Type B pancreatic cell (in vitro differentiated cells): Measurements from ENCODE around the gene ACBD3. TPM values are rescaled to one million over a fixed set of nuclear protein-coding genes. Genes with fewer than 3 reads are reported as not detected.

Experiments used
- DNase-seq: peaks from one replicate; pipeline ENCODE4 v3.0.0; 2021; ENCODE audit warnings: mixed read lengths; ENCODE audit not compliant: unreplicated experiment; ENCODE audit errors: extremely low spot score
- H3K27ac Mint-ChIP-seq: 2 replicates; pipeline ENCODE4 v1.8.0; 2021; ENCODE audit warnings: mild to moderate bottlenecking, mixed read lengths
- H3K27me3 Mint-ChIP-seq: 2 replicates; pipeline ENCODE4 v1.8.0; 2021; ENCODE audit warnings: mixed read lengths
- H3K36me3 Mint-ChIP-seq: 2 replicates; pipeline ENCODE4 v1.8.0; 2021; ENCODE audit warnings: mixed read lengths
- H3K4me1 Mint-ChIP-seq: one replicate; pipeline ENCODE4 v1.8.0; 2021; ENCODE audit warnings: mixed read lengths; ENCODE audit not compliant: unreplicated experiment
- H3K4me3 Mint-ChIP-seq: 2 replicates; pipeline ENCODE4 v1.8.0; 2021; ENCODE audit warnings: mild to moderate bottlenecking, mixed read lengths
- H3K9me3 Mint-ChIP-seq: 2 replicates; pipeline ENCODE4 v1.8.0; 2021; ENCODE audit warnings: mixed read lengths
- CTCF ChIP-seq: fragments of 200-600 bp; sonication (generic); conservative IDR thresholded peaks from 2 replicates; pipeline ENCODE4 v1.5.0; 2021; ENCODE audit warnings: antibody characterized with exemption, mild to moderate bottlenecking
- total RNA-seq: library from RNA; stranded (reverse); gene quantifications from 2 replicates; pipeline ENCODE4 v1.2.1, GENCODE V29; 2021; ENCODE audit warnings: low replicate concordance

The ACBD3 gene
- total RNA-seq, 1 donor from 2014 or later, result 37.4 TPM

DNA sequence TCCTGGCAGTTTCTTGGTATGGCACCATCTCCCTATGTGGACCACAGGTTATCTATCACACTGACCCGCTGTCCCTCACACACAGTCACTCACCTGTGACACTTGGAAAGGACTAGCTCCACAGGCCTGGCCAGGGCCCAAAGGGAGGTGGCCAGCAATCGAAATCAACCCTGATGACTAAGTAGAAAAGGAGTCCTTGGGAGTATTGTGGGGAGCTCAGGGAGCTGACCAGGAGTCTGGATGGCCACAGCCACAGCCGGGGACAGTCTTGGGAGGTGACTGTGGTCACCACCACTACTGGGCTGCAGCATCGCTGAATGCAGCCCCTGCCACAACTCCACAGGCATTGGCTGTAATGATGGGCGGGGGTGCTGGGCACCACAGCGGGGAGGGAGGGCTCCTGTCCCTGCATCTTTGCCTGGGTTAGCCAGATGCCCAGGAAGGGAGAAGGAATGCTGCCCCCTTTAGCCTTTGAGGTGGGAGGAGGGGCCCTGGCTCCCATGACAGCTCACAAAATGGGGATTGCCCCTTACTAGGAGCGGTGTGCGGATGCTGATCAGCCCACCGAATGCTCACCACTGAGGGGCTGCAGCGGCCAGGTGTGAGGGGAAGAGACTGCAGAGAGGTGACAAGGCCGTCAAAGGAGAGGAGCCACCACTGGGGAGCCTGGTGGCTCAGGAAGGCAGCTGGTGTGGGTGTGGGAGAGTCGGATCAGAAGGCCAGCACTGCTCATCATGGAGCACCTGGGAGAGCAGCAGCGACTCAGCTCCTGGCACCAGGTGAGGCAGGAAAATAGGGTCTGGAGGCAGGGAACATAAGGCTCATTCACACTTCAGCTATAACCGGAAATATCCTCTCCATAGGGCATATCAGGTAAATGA, 62.7 kb downstream of the ACBD3 start:
- Mint-ChIP-seq H3K9me3 (no peaks in the 10 kb centered on the region), H3K27me3 (no peaks in the 10 kb centered on the region), H3K4me1 (peaks cover 42% of the 10 kb centered on the region), H3K4me3 (peak overlapping the region; percentile 88), H3K27ac (peak overlapping the region; percentile 33), H3K36me3 (no peaks in the 10 kb centered on the region)
- DNase-seq, result no peak
- TF ChIP-seq CTCF, result no peak

GRCh38 chr1:226123212-226123560, 63.4 kb downstream of the ACBD3 start:
- Mint-ChIP-seq H3K27me3 (no peaks in the 10 kb centered on the region), H3K27ac (peak overlapping the region; percentile 33), H3K4me1 (peaks cover 43% of the 10 kb centered on the region), H3K4me3 (peak overlapping the region; percentile 88), H3K36me3 (no peaks in the 10 kb centered on the region), H3K9me3 (no peaks in the 10 kb centered on the region)
- TF ChIP-seq CTCF, result no peak
- DNase-seq, result no peak

- Mint-ChIP-seq H3K36me3 (no peaks in the 10 kb centered on the region), H3K4me3 (peak overlapping the region; percentile 88), H3K27ac (no peak overlapping the region), H3K9me3 (no peaks in the 10 kb centered on the region), H3K27me3 (no peaks in the 10 kb centered on the region), H3K4me1 (peaks cover 35% of the 10 kb centered on the region)
- DNase-seq, result peak; percentile 83
- TF ChIP-seq CTCF, result peak; percentile 96
Observed at GRCh38 chr1:226121587-226122400, 64.7 kb downstream of the ACBD3 start.

- H3K4me1 Mint-ChIP-seq, result peaks cover 35% of the 10 kb centered on the region
- peak overlapping the region; percentile 60 for H3K27ac Mint-ChIP-seq
- no peaks in the 10 kb centered on the region for H3K9me3 Mint-ChIP-seq
- H3K4me3 Mint-ChIP-seq, result peak overlapping the region; percentile 86
- TF ChIP-seq CTCF, result no peak
- no peaks in the 10 kb centered on the region for H3K27me3 Mint-ChIP-seq
- no peaks in the 10 kb centered on the region for H3K36me3 Mint-ChIP-seq
- DNase-seq, result no peak
Observed at GRCh38 chr1:226121049-226121586, 65.4 kb downstream of the ACBD3 start.

DNA sequence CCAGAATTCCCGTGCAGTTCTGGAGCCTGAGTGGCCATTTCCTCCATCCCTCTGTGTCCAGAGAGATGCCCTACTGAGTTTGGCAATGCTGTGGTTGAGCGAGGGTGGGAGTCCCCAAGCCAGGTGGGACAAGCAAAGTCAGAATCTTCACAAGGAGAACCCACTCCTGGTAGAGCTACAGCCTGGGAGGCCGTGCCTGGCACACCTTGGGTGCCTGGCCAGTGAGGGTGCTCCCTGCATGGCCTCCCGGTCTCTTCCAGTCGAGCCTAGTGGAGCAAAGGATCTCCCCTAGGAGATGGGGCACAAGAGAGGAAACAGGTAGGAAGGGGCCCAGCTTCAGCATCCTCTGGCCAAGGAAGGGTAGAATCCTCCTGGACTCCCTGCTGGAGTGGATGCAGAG, 66.1 kb downstream of the ACBD3 start:
- peak overlapping the region; percentile 60 for H3K27ac Mint-ChIP-seq
- H3K27me3 Mint-ChIP-seq, result no peaks in the 10 kb centered on the region
- peak overlapping the region; percentile 86 for H3K4me3 Mint-ChIP-seq
- no peaks in the 10 kb centered on the region for H3K36me3 Mint-ChIP-seq
- DNase-seq, result no peak
- H3K9me3 Mint-ChIP-seq, result no peaks in the 10 kb centered on the region
- TF ChIP-seq CTCF, result no peak
- H3K4me1 Mint-ChIP-seq, result peaks cover 32% of the 10 kb centered on the region
